DND-41 (cell line): ENCODE data around the gene IFT74.

ENCODE experiments used
- EZH2 ChIP-seq: IDR thresholded peaks from 3 replicates; pipeline ENCODE4 v1.6.1; 2012; ENCODE audit warnings: borderline replicate concordance, low read depth, mild to moderate bottlenecking, moderate library complexity, low read length, inconsistent platforms; ENCODE audit not compliant: severe bottlenecking
- TF ChIP-seq, protein P1 (sequence below): IDR thresholded peaks from 2 replicates; pipeline ENCODE4 v1.5.1; 2012; ENCODE audit warnings: borderline replicate concordance, low read length, moderate library complexity, mild to moderate bottlenecking; ENCODE audit not compliant: poor library complexity, severe bottlenecking; ENCODE audit errors: extremely low read depth

DNA sequence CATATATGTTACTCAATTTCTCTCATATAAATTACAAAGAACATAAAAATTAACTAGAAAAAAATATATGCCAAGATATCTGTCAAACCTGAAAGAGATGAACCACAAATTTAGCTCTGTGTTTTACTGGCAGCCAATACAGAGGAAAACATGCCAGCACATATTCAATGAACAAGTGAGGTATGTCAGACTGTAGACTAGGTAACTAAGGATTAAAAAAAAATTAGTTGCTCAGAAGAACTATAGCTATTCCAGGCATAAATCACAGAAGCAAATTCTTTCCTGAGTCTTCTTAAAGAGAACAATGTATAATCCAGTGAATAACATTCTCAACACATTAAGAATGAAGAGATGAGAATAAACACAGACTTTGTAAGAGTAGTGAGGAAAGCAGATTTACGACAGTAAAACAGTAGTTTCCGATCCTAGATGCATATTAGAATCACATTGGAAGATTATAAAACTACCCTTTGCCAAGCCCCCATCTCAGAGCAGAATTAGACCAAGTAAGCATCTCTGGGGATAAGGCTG is 43.0 kb upstream of the IFT74 start:
- TF ChIP-seq, protein P1, sequence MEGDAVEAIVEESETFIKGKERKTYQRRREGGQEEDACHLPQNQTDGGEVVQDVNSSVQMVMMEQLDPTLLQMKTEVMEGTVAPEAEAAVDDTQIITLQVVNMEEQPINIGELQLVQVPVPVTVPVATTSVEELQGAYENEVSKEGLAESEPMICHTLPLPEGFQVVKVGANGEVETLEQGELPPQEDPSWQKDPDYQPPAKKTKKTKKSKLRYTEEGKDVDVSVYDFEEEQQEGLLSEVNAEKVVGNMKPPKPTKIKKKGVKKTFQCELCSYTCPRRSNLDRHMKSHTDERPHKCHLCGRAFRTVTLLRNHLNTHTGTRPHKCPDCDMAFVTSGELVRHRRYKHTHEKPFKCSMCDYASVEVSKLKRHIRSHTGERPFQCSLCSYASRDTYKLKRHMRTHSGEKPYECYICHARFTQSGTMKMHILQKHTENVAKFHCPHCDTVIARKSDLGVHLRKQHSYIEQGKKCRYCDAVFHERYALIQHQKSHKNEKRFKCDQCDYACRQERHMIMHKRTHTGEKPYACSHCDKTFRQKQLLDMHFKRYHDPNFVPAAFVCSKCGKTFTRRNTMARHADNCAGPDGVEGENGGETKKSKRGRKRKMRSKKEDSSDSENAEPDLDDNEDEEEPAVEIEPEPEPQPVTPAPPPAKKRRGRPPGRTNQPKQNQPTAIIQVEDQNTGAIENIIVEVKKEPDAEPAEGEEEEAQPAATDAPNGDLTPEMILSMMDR: no peak
- TF ChIP-seq EZH2: no peak
